T-helper 17 cell (primary cell): ENCODE measurements around the gene FXYD4. TPM values are rescaled to one million over a fixed set of nuclear protein-coding genes. Genes with fewer than 3 reads are reported as not detected.
A peak's percentile ranks its signal among the peaks of the same experiment; 100 is the strongest.
"Not testable (repeated sequence)": the region's sequence is repeated elsewhere in the genome, so short reads cannot be mapped to it uniquely, and the experiment has no call there.

Experiments used
- ATAC-seq: fragments of 150-1000 bp; cut with Tn5 transposase; 2 replicates; pipeline ENCODE4 v1.10.0; 2021; ENCODE audit warnings: mild to moderate bottlenecking, moderate library complexity
- DNase-seq, 3 donors: peaks; one replicate each; pipeline versions ENCODE4 v3.0.0 to v3.0.0-alpha.2; 2020 to 2021
- H3K9me3 ChIP-seq: one replicate; pipeline ENCODE4 v1.7.0; 2013; ENCODE audit warnings: low read length, mild to moderate bottlenecking; ENCODE audit not compliant: control insufficient read depth, poor library complexity, severe bottlenecking
- H3K27ac Mint-ChIP-seq: one replicate; pipeline ENCODE4 v1.8.0; 2022; ENCODE audit warnings: mild to moderate bottlenecking, moderate library complexity, mixed read lengths
- H3K27me3 Mint-ChIP-seq: one replicate; pipeline ENCODE4 v1.8.0; 2022; ENCODE audit warnings: mixed read lengths
- H3K36me3 Mint-ChIP-seq: one replicate; pipeline ENCODE4 v1.8.0; 2022; ENCODE audit warnings: low read depth, mixed read lengths
- H3K4me1 Mint-ChIP-seq: one replicate; pipeline ENCODE4 v1.8.0; 2022; ENCODE audit warnings: mild to moderate bottlenecking, mixed read lengths
- H3K4me3 Mint-ChIP-seq: one replicate; pipeline ENCODE4 v1.8.0; 2022; ENCODE audit warnings: mild to moderate bottlenecking, moderate library complexity, mixed read lengths
- total RNA-seq, 4 donors: library from RNA in 2 of 4; stranded (reverse) in 2 of 4; gene quantifications; one replicate each; pipeline ENCODE4 v1.2.3 and lab custom pipeline; 2022 to 2026

Gene FXYD4
- total RNA-seq, 2 donors from 2014 or later: not detected

- Mint-ChIP-seq H3K4me3 (no peak overlapping the region), H3K27ac (no peak overlapping the region), H3K36me3 (peaks cover 11% of the 10 kb centered on the region), H3K27me3 (peaks cover 17% of the 10 kb centered on the region), H3K4me1 (peaks cover 42% of the 10 kb centered on the region)
- no peaks in the 10 kb centered on the region for H3K9me3 ChIP-seq
- no peak for ATAC-seq
- no peak for DNase-seq
Measured at GRCh38 chr10:43336641-43337318, 34.7 kb upstream of the FXYD4 start.

- not testable (repeated sequence) for H3K4me3 Mint-ChIP-seq
Measured at GRCh38 chr10:43337536-43337935, 33.9 kb upstream of the FXYD4 start.

GRCh38 chr10:43338117-43338516 lies 33.3 kb upstream of the FXYD4 start:
- no peak overlapping the region for H3K4me3 Mint-ChIP-seq
- H3K9me3 ChIP-seq: no peaks in the 10 kb centered on the region
- DNase-seq (no peak), ATAC-seq (no peak)
- peaks cover 11% of the 10 kb centered on the region for H3K36me3 Mint-ChIP-seq
- H3K4me1 Mint-ChIP-seq: peaks cover 30% of the 10 kb centered on the region
- peak overlapping the region; percentile 61 for H3K27ac Mint-ChIP-seq
- H3K27me3 Mint-ChIP-seq: peaks cover 17% of the 10 kb centered on the region

More at GRCh38 chr10:43337536-43337935, 33.9 kb upstream of the FXYD4 start:
- not testable (repeated sequence) for H3K9me3 ChIP-seq, ATAC-seq, H3K27ac Mint-ChIP-seq, DNase-seq
- peaks cover 17% of the 10 kb centered on the region for H3K27me3 Mint-ChIP-seq
- peaks cover 11% of the 10 kb centered on the region for H3K36me3 Mint-ChIP-seq
- peaks cover 36% of the 10 kb centered on the region for H3K4me1 Mint-ChIP-seq

- DNase-seq: no peak
- Mint-ChIP-seq H3K4me3 (no peak overlapping the region), H3K27me3 (peaks cover 17% of the 10 kb centered on the region), H3K4me1 (peaks cover 33% of the 10 kb centered on the region), H3K36me3 (peaks cover 11% of the 10 kb centered on the region), H3K27ac (no peak overlapping the region)
- no peak for ATAC-seq
- H3K9me3 ChIP-seq: no peaks in the 10 kb centered on the region
Measured at GRCh38 chr10:43339136-43339535, 32.3 kb upstream of the FXYD4 start.

GRCh38 chr10:43340101-43340500 lies 31.3 kb upstream of the FXYD4 start:
- Mint-ChIP-seq H3K4me3 (no peak overlapping the region), H3K4me1 (peaks cover 35% of the 10 kb centered on the region), H3K27ac (no peak overlapping the region), H3K27me3 (peaks cover 17% of the 10 kb centered on the region), H3K36me3 (peaks cover 11% of the 10 kb centered on the region)
- ATAC-seq: no peak
- H3K9me3 ChIP-seq: no peaks in the 10 kb centered on the region
- DNase-seq: no peak

- no peaks in the 10 kb centered on the region for H3K9me3 ChIP-seq
- ATAC-seq (no peak), DNase-seq (no peak)
- Mint-ChIP-seq H3K36me3 (peaks cover 11% of the 10 kb centered on the region), H3K27me3 (peaks cover 17% of the 10 kb centered on the region), H3K4me3 (no peak overlapping the region), H3K27ac (no peak overlapping the region), H3K4me1 (peaks cover 35% of the 10 kb centered on the region)
Measured at GRCh38 chr10:43340619-43341018, 30.8 kb upstream of the FXYD4 start.

- peaks cover 11% of the 10 kb centered on the region for H3K36me3 Mint-ChIP-seq
- DNase-seq (no peak), ATAC-seq (no peak)
- no peak overlapping the region for H3K4me3 Mint-ChIP-seq
- peaks cover 31% of the 10 kb centered on the region for H3K4me1 Mint-ChIP-seq
- peaks cover 17% of the 10 kb centered on the region for H3K27me3 Mint-ChIP-seq
- H3K27ac Mint-ChIP-seq: no peak overlapping the region
- H3K9me3 ChIP-seq: no peaks in the 10 kb centered on the region
Measured at GRCh38 chr10:43341450-43341849, 30.0 kb upstream of the FXYD4 start.

- Mint-ChIP-seq H3K27ac (no peak overlapping the region), H3K27me3 (peaks cover 17% of the 10 kb centered on the region)
- no peak for ATAC-seq
Measured at GRCh38 chr10:43342279-43343125, 28.9 kb upstream of the FXYD4 start.

GRCh38 chr10:43343126-43343525 lies 28.3 kb upstream of the FXYD4 start:
- Mint-ChIP-seq H3K27me3 (peaks cover 15% of the 10 kb centered on the region), H3K27ac (no peak overlapping the region), H3K4me3 (no peak overlapping the region), H3K4me1 (peaks cover 30% of the 10 kb centered on the region), H3K36me3 (peaks cover 11% of the 10 kb centered on the region)
- ATAC-seq (no peak), DNase-seq (no peak)
- no peaks in the 10 kb centered on the region for H3K9me3 ChIP-seq

More at GRCh38 chr10:43342279-43343125, 28.9 kb upstream of the FXYD4 start:
- H3K9me3 ChIP-seq: no peaks in the 10 kb centered on the region
- no peak for DNase-seq
- Mint-ChIP-seq H3K36me3 (peaks cover 11% of the 10 kb centered on the region), H3K4me3 (no peak overlapping the region), H3K4me1 (peaks cover 29% of the 10 kb centered on the region)

GRCh38 chr10:43344051-43344450 lies 27.4 kb upstream of the FXYD4 start:
- no peak for DNase-seq
- H3K27ac Mint-ChIP-seq: no peak overlapping the region
- ATAC-seq: no peak
- no peaks in the 10 kb centered on the region for H3K9me3 ChIP-seq
- H3K27me3 Mint-ChIP-seq: peaks cover 16% of the 10 kb centered on the region
- peaks cover 30% of the 10 kb centered on the region for H3K4me1 Mint-ChIP-seq
- H3K36me3 Mint-ChIP-seq: peaks cover 11% of the 10 kb centered on the region
- no peak overlapping the region for H3K4me3 Mint-ChIP-seq

GRCh38 chr10:43347997-43348396 lies 23.4 kb upstream of the FXYD4 start:
- peak; percentile 29 for ATAC-seq
- Mint-ChIP-seq H3K27ac (no peak overlapping the region), H3K4me3 (peak overlapping the region; percentile 67), H3K27me3 (peaks cover 13% of the 10 kb centered on the region), H3K4me1 (peaks cover 21% of the 10 kb centered on the region), H3K36me3 (no peaks in the 10 kb centered on the region)
- H3K9me3 ChIP-seq: no peaks in the 10 kb centered on the region
- no peak for DNase-seq

GRCh38 chr10:43348511-43349312 lies 22.7 kb upstream of the FXYD4 start:
- no peaks in the 10 kb centered on the region for H3K9me3 ChIP-seq
- peaks cover 21% of the 10 kb centered on the region for H3K4me1 Mint-ChIP-seq
- peak overlapping the region; percentile 88 for H3K27ac Mint-ChIP-seq

GRCh38 chr10:43350156-43350555 lies 21.3 kb upstream of the FXYD4 start:
- H3K9me3 ChIP-seq: no peaks in the 10 kb centered on the region
- no peak for ATAC-seq
- Mint-ChIP-seq H3K36me3 (no peaks in the 10 kb centered on the region), H3K27me3 (peaks cover 13% of the 10 kb centered on the region), H3K4me1 (peaks cover 15% of the 10 kb centered on the region), H3K27ac (no peak overlapping the region), H3K4me3 (no peak overlapping the region)
- no peak for DNase-seq

More at GRCh38 chr10:43348511-43349312, 22.7 kb upstream of the FXYD4 start:
- DNase-seq (peak; percentile 72 to 77 (median 75)), ATAC-seq (peak; percentile 100)
- Mint-ChIP-seq H3K27me3 (peaks cover 13% of the 10 kb centered on the region), H3K36me3 (no peaks in the 10 kb centered on the region), H3K4me3 (peak overlapping the region; percentile 67)
